Activated T-helper 2 cell treated with anti-CD3 and anti-CD28 coated beads, Interferon-gamma antibody, Interleukin-2, Interleukin-4, amounts not matched to agents 10 μg/mL and 5 μg/mL and 100 μg/mL, durations not matched to agents 14 hours and 24 hours and 36 hours (primary cell): Measurements from ENCODE around the gene FAM221A. TPM values are rescaled to one million over a fixed set of nuclear protein-coding genes. Genes with fewer than 3 reads are reported as not detected.

Experiments
- DNase-seq: peaks from one replicate; pipeline ENCODE4 v3.0.0; 2021; ENCODE audit warnings: low spot score
- H3K27ac Mint-ChIP-seq: one replicate; pipeline ENCODE4 v1.8.0; 2021; ENCODE audit warnings: mixed read lengths
- H3K27me3 Mint-ChIP-seq: one replicate; pipeline ENCODE4 v1.8.0; 2021; ENCODE audit warnings: low read depth, mixed read lengths
- H3K36me3 Mint-ChIP-seq: one replicate; pipeline ENCODE4 v1.8.0; 2021; ENCODE audit warnings: low read depth, mixed read lengths
- H3K4me1 Mint-ChIP-seq: one replicate; pipeline ENCODE4 v1.8.0; 2021; ENCODE audit warnings: low read depth, mixed read lengths
- H3K4me3 Mint-ChIP-seq: one replicate; pipeline ENCODE4 v1.8.0; 2021; ENCODE audit warnings: low read depth, mild to moderate bottlenecking, moderate library complexity, mixed read lengths
- H3K9me3 Mint-ChIP-seq: one replicate; pipeline ENCODE4 v1.8.0; 2021; ENCODE audit warnings: mixed read lengths
- intact Hi-C: fragments of 100-400 bp; cut with micrococcal nuclease; formaldehyde crosslinking; loops from one replicate; pipeline ENCODE4 v1.15.1; 2023
- total RNA-seq: library from RNA; stranded (reverse); gene quantifications from 2 replicates; pipeline ENCODE4 v1.2.3, GENCODE V29; 2022

FAM221A gene, protein sequence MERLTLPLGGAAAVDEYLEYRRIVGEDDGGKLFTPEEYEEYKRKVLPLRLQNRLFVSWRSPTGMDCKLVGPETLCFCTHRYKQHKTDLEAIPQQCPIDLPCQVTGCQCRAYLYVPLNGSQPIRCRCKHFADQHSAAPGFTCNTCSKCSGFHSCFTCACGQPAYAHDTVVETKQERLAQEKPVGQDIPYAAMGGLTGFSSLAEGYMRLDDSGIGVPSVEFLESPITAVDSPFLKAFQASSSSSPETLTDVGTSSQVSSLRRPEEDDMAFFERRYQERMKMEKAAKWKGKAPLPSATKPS
- total RNA-seq: 6.2 and 6.7 TPM in 2 replicates

DNA sequence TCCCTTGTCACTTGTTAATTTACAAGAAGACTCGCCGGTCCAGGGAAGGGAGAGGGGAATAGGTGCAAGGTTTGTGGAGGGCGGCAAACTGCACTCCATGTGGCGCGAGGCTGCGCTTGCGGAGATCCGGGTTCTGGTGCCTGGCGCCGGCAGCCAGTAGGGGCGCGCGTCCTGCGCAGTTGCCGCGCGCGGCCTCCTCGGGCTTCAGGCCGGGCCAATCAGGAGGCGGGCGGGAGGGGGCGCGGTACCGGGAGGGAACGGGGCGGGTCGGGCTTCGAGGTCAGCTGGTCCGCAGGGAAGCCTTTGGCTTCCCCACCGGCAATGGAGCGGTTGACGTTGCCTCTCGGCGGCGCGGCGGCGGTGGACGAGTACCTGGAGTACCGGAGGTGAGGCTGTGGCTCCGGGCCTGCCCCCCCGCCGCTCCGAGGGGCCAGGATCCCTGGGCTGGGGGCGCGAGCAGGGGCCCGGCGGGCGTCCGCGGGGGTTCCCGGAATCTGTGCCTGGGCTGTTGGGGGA, at the start of gene FAM221A:
Gene FAM221A (plus strand): TSS at position 302 of the 516 bp plus-strand sequence. CDS start 20 bp downstream, at position 322.
- Mint-ChIP-seq H3K36me3 (no peaks in the 10 kb centered on the region), H3K9me3 (peaks cover 6% of the 10 kb centered on the region), H3K27me3 (peaks cover 22% of the 10 kb centered on the region), H3K27ac (peak within 1 kb of the TSS; percentile 55), H3K4me3 (peak within 1 kb of the TSS; percentile 85), H3K4me1 (peaks cover 6% of the 10 kb centered on the region)
- peak; percentile 66 for DNase-seq
- intact Hi-C loops: loop anchor here (1.0 kb wide), 1 partner anchor 85 kb away; no protein-coding TSS in a partner anchor

DNA sequence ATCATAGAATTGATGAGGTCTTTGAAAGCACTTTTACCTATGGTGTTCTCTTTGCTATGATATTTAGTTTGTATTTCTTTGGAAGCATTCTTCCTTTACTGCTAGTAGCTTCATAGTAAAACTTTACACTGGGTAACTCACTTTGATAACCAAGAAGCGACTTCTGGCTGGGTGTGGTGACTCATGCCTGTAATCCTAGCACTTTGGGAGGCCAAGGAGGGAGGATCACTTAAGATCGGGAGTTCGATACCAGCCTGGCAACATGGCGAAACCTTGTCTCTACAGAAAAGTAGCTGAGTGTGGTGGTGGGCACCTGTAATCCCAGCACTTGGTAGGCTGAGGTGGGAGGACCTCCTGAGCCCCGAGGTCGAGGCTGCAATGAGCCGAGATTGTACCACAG, 46.6 kb upstream of the FAM221A start:
- H3K4me1 Mint-ChIP-seq: no peaks in the 10 kb centered on the region
- DNase-seq: no peak
- no peaks in the 10 kb centered on the region for H3K9me3 Mint-ChIP-seq
- no peaks in the 10 kb centered on the region for H3K36me3 Mint-ChIP-seq
- intact Hi-C loops: no loop called here
- H3K4me3 Mint-ChIP-seq: no peak overlapping the region
- H3K27ac Mint-ChIP-seq: no peak overlapping the region
- no peaks in the 10 kb centered on the region for H3K27me3 Mint-ChIP-seq

DNA sequence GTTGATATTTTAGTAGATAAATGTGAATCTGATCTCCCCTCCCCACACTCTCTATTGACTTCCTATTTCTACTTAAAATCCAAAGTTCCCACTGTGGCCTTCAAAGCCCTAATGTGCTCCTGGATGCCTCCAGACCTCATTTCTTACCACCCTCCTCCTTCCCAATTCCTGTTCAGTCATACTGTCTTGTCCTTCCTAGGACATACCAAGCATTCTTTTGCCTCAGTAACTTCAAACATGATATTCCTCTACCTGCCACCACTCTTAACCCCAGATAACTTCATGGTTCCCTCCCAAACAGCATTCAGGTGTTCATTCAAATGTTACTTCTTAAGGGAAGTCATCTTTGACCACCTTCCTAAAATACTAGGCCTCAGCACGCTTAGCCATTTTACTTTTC, 34.2 kb upstream of the FAM221A start:
- intact Hi-C loops: no loop called here
- Mint-ChIP-seq H3K9me3 (no peaks in the 10 kb centered on the region), H3K27me3 (no peaks in the 10 kb centered on the region), H3K27ac (no peak overlapping the region), H3K36me3 (no peaks in the 10 kb centered on the region), H3K4me1 (no peaks in the 10 kb centered on the region), H3K4me3 (no peak overlapping the region)
- DNase-seq: no peak

DNA sequence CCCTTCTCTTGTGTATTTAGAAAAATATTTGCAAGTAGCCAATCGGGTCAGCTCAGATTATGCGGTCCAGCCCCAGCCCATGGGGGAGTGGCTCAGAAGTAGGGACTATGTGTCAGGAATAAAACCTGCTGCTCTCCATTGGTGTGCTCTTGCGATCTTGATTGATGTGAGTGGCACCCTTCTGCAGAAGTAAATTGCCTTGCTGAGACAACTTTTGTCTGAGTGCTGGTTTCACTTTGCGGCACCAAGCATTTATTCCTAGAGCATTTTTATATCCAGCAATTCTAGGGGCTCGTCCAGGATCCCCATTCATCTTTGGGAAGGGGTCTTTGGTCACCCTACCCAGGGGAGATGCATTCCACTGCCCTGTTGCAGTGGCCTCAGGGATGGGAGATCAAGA, 26.1 kb upstream of the FAM221A start:
- no peaks in the 10 kb centered on the region for H3K36me3 Mint-ChIP-seq
- no peak overlapping the region for H3K27ac Mint-ChIP-seq
- peaks cover 28% of the 10 kb centered on the region for H3K9me3 Mint-ChIP-seq
- no peaks in the 10 kb centered on the region for H3K27me3 Mint-ChIP-seq
- DNase-seq: no peak
- H3K4me1 Mint-ChIP-seq: no peaks in the 10 kb centered on the region
- intact Hi-C loops: no loop called here
- H3K4me3 Mint-ChIP-seq: no peak overlapping the region

DNA sequence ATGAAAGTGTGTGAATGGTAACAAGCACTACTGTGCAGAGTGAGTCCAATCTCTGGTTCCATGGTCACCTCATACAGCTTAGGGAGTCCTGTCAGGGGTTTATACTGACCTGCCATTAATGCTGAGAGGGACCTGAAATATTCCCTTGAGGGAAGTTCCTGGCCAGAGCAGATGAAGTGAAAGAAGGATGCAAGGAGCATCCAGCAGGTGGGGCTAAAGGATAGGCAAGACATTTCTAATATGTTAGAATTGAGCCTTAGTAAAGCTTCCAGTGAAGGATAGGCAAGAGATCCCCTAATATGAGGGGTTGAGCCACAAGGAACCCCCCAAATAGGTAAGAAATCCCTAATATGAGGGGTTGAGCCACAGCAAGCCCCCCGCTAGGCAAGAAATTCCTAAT, 25.5 kb upstream of the FAM221A start:
- Mint-ChIP-seq H3K4me1 (no peaks in the 10 kb centered on the region), H3K9me3 (peaks cover 29% of the 10 kb centered on the region), H3K27ac (no peak overlapping the region), H3K4me3 (no peak overlapping the region), H3K36me3 (no peaks in the 10 kb centered on the region), H3K27me3 (no peaks in the 10 kb centered on the region)
- intact Hi-C loops: no loop called here
- DNase-seq: no peak

DNA sequence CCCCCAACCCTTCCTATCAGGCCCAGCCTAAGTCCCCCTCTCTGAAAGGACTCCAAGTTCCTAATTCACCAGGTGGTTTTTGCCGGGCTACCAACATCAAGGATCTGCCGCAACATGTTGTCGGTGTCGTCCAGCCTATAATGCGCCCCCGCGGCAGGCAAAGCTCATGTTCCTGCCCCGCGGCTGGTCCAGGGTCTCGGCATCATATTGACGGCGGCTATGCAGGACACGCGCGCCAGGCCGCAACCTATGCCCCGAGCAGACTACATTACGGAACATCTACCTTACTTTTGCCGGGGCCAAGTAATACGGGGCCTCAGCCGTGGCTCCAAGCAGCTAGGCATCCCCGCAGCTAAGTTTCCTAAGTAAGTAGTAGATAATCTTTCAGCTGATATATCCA, 24.6 kb upstream of the FAM221A start:
- Mint-ChIP-seq H3K27me3 (no peaks in the 10 kb centered on the region), H3K9me3 (peaks cover 29% of the 10 kb centered on the region), H3K4me3 (no peak overlapping the region), H3K27ac (no peak overlapping the region), H3K36me3 (no peaks in the 10 kb centered on the region), H3K4me1 (no peaks in the 10 kb centered on the region)
- no peak for DNase-seq
- intact Hi-C loops: no loop called here

DNA sequence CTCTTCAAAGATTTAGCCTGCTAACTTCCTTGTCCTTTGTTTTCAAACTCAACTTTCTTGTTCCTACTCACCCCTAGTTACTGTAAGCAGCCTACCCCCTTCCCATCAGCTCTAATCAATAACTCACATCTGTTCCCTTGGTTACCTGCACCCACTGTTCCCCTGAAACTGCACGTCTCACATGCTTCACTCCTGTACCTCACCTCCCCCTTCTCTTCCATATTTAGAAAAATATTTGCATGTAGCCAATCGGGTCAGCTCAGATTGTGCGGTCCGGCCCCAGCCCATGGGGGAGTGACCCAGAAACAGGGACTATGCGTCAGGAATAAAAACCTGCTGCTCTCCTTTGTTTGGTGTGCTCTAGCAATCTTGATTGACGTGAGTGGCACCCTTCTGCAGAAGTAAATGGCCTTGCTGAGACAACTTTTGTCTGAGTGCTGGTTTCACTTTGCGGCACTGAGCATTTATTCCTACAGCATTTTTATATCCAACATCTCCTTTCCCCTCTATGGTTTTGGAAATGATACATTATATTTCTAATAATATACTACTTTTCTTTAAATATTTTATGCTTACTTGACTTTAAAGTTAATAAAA, 21.1 kb upstream of the FAM221A start:
- H3K9me3 Mint-ChIP-seq: peaks cover 19% of the 10 kb centered on the region
- DNase-seq: no peak
- H3K27me3 Mint-ChIP-seq: no peaks in the 10 kb centered on the region
- H3K4me3 Mint-ChIP-seq: no peak overlapping the region
- intact Hi-C loops: no loop called here
- H3K27ac Mint-ChIP-seq: no peak overlapping the region
- H3K4me1 Mint-ChIP-seq: no peaks in the 10 kb centered on the region
- no peaks in the 10 kb centered on the region for H3K36me3 Mint-ChIP-seq

DNA sequence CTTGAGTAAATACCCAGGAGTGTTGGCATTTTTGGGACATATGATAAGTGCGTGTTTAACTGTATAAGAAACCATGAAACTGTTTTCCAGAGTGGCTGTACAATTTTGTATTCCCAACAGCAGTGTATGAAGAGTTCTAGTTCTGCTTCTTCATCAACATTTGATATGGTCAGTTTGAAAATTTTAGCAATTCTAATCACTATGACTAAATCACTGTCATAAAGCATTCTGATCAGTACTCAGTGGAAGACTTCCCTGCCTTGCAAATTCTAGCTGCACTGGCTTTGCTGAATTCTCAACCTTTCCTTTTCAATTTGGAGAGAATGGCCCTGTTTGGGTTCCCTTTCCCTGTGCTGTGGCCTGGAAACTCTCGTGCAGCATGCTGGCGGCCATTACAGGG, 18.6 kb upstream of the FAM221A start:
- Mint-ChIP-seq H3K36me3 (no peaks in the 10 kb centered on the region), H3K27me3 (no peaks in the 10 kb centered on the region), H3K9me3 (peaks cover 8% of the 10 kb centered on the region), H3K4me3 (no peak overlapping the region), H3K27ac (no peak overlapping the region), H3K4me1 (no peaks in the 10 kb centered on the region)
- no peak for DNase-seq
- intact Hi-C loops: no loop called here

DNA sequence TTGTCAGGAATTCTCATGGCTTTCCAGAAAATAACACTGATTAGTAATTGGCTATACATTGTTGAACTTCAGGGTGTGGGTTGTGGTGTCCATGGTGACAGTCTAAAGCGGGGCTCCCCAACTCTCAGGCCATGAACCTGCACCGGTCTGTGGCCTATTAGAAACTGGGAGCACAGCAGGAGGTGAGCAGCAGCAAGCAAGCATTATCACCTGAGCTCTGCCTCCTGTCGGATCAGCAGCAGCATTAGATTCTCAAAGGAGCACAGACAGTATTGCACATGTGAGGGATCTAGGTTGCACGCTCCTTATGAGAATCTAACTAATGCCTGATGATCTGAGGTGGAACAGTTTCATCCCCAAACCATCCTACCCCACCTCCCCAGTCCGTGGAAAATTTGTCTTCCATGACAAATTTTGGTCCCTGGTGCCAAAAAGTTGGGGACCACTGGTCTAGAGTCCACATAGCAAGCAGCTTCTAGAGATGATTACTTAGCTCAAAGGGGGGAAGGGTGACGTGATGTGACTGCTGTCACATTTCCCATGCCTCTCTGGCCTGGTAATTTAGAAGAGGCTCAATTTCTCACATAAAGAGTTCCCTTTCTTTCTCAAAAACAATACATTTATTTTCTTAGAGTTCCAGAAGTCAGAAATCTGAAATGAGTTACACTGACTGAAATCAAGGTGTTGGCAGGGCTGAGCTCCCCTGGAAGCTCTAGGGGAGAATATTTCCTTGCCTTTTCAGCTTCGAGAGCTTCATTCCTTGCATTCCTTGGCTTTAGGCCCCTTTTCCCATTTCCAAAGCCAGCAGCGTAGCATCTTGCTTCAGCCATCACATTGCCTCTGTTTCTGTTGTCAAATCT, 17.6 kb upstream of the FAM221A start:
- H3K27me3 Mint-ChIP-seq: no peaks in the 10 kb centered on the region
- peaks cover 8% of the 10 kb centered on the region for H3K9me3 Mint-ChIP-seq
- no peaks in the 10 kb centered on the region for H3K36me3 Mint-ChIP-seq
- H3K4me3 Mint-ChIP-seq: no peak overlapping the region
- intact Hi-C loops: no loop called here
- H3K4me1 Mint-ChIP-seq: no peaks in the 10 kb centered on the region
- H3K27ac Mint-ChIP-seq: no peak overlapping the region
- no peak for DNase-seq

DNA sequence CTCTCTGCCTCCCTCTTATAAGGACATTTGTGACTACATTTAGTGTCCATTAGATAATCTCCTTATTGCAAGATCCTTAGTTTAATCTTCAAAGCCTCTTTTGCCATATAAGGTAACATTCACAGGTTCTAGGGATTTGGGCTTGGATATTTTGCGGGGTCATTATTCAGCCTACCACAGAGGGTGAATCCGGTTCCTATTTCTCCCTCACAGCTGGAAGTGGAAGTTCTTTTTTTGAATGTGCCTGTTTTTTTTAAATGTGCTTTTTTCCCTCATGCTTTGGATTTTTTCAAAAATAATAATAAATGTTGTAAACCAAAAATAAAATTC, 17.1 kb upstream of the FAM221A start:
- H3K36me3 Mint-ChIP-seq: no peaks in the 10 kb centered on the region
- intact Hi-C loops: no loop called here
- no peak overlapping the region for H3K4me3 Mint-ChIP-seq
- H3K27me3 Mint-ChIP-seq: no peaks in the 10 kb centered on the region
- DNase-seq: no peak
- peaks cover 8% of the 10 kb centered on the region for H3K9me3 Mint-ChIP-seq
- H3K27ac Mint-ChIP-seq: no peak overlapping the region
- no peaks in the 10 kb centered on the region for H3K4me1 Mint-ChIP-seq

DNA sequence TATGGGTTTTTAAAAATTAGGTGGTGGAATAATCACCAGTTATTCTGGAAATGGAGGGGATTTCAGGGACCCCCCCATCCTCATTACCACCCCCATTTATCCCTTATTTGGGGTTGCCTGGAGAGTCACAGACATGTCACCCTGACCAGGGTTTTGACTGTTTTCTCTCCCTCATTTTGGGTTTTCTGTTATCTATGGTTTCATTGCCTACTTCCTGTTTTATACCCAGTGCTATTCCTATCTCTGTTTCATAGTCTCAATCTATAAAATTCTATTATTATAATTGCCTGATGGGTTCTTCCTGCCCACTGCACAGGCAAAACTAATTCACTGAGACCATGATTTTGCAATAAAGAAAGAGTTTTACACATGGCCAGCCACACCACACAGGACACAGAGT, 15.9 kb upstream of the FAM221A start:
- Mint-ChIP-seq H3K36me3 (no peaks in the 10 kb centered on the region), H3K27ac (no peak overlapping the region), H3K9me3 (no peaks in the 10 kb centered on the region), H3K27me3 (no peaks in the 10 kb centered on the region), H3K4me1 (no peaks in the 10 kb centered on the region), H3K4me3 (no peak overlapping the region)
- DNase-seq: no peak
- intact Hi-C loops: no loop called here

DNA sequence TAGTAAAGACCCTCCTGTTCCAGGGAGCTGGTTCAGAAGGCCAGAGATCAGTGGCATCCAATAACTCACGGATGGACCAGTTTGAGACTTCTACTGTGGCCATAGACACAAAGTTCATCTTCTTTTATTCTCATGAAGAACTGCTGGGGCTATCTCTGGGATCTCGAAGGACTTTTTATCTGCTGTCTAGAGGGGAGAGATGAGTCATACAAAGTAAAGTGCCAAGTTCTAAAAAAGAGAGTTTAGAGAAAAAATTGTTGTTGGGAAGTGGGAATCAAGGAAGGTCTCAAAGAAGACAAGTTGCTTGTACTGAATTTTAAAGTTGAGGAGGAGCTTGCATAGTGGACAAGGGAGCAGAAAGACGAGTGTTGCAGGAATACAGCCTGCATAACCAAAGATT, 8.0 kb upstream of the FAM221A start:
- Mint-ChIP-seq H3K4me1 (peaks cover 2% of the 10 kb centered on the region), H3K9me3 (no peaks in the 10 kb centered on the region), H3K4me3 (no peak overlapping the region), H3K36me3 (no peaks in the 10 kb centered on the region), H3K27ac (no peak overlapping the region), H3K27me3 (peaks cover 30% of the 10 kb centered on the region)
- intact Hi-C loops: no loop called here
- DNase-seq: no peak
